GM10847 (cell line): ENCODE results near the gene CLDN18.

ENCODE experiments used
- POLR2A ChIP-seq: IDR thresholded peaks from 2 replicates; pipeline ENCODE4 v1.6.1; 2011; ENCODE audit not compliant: insufficient read length; ENCODE audit errors: extremely low read depth

CLDN18 gene

GRCh38 chr3:138010273-138010590 is 267 bp downstream of the CLDN18 start:
- no peak for TF ChIP-seq POLR2A

GRCh38 chr3:138011722-138012121 is 1.8 kb downstream of the CLDN18 start:
- no peak for TF ChIP-seq POLR2A

- no peak for TF ChIP-seq POLR2A
Observed at GRCh38 chr3:138012526-138012925, 2.6 kb downstream of the CLDN18 start.

- TF ChIP-seq POLR2A: no peak
Observed at GRCh38 chr3:138016065-138016464, 6.1 kb downstream of the CLDN18 start.

- TF ChIP-seq POLR2A: no peak
Observed at GRCh38 chr3:138019281-138020069, 9.5 kb downstream of the CLDN18 start.

- no peak for TF ChIP-seq POLR2A
Observed at GRCh38 chr3:138023754-138024153, 13.8 kb downstream of the CLDN18 start.

GRCh38 chr3:138025553-138025952 is 15.6 kb downstream of the CLDN18 start:
- no peak for TF ChIP-seq POLR2A

- no peak for TF ChIP-seq POLR2A
Observed at GRCh38 chr3:138027821-138028220, 17.9 kb downstream of the CLDN18 start.

GRCh38 chr3:138030734-138031280 is 20.8 kb downstream of the CLDN18 start:
- no peak for TF ChIP-seq POLR2A

GRCh38 chr3:138031536-138031935 is 21.6 kb downstream of the CLDN18 start:
- no peak for TF ChIP-seq POLR2A

- TF ChIP-seq POLR2A: no peak
Observed at GRCh38 chr3:138032567-138032966, 22.6 kb downstream of the CLDN18 start.

- TF ChIP-seq POLR2A: no peak
Observed at GRCh38 chr3:138033202-138033691, 23.3 kb downstream of the CLDN18 start.

GRCh38 chr3:138034918-138035317 is 25.0 kb downstream of the CLDN18 start:
- no peak for TF ChIP-seq POLR2A

GRCh38 chr3:138036572-138036971 is 26.6 kb downstream of the CLDN18 start:
- no peak for TF ChIP-seq POLR2A

GRCh38 chr3:138038725-138039462 is 28.9 kb downstream of the CLDN18 start:
- TF ChIP-seq POLR2A: no peak

GRCh38 chr3:138042043-138042442 is 32.1 kb downstream of the CLDN18 start:
- no peak for TF ChIP-seq POLR2A

- TF ChIP-seq POLR2A: no peak
Observed at GRCh38 chr3:138043266-138044029, 33.5 kb downstream of the CLDN18 start.
